GM12874 (cell line): ENCODE data around the gene ALKAL2.

Source experiments
- CTCF ChIP-seq: IDR thresholded peaks from 2 replicates; pipeline ENCODE4 v1.5.1; 2011; ENCODE audit warnings: low read depth, mild to moderate bottlenecking, control low read depth, low read length, moderate library complexity; ENCODE audit not compliant: insufficient read depth

Gene ALKAL2

GRCh38 chr2:287471-287885 lies 413 bp downstream of the ALKAL2 start:
- no peak for TF ChIP-seq CTCF

- TF ChIP-seq CTCF: no peak
These were observed 1.0 kb downstream of the ALKAL2 start for GRCh38 chr2:286774-287392.

- TF ChIP-seq CTCF: no peak
These were observed 1.9 kb downstream of the ALKAL2 start for GRCh38 chr2:286035-286434.

- no peak for TF ChIP-seq CTCF
These were observed 2.4 kb downstream of the ALKAL2 start for GRCh38 chr2:285531-285930.

GRCh38 chr2:284896-285492 lies 2.9 kb downstream of the ALKAL2 start:
- TF ChIP-seq CTCF: no peak

GRCh38 chr2:283996-284794 lies 3.7 kb downstream of the ALKAL2 start:
- TF ChIP-seq CTCF: no peak
